Endothelial cell of umbilical vein (primary cell): ENCODE data around the gene ANKMY1. TPM values are rescaled to one million over a fixed set of nuclear protein-coding genes. Genes with fewer than 3 reads are reported as not detected.

Source experiments
- BruUV-seq: library from RNA; stranded (reverse); fragments of 400-500 nt; replicated peaks from 2 replicates; lab custom pipeline; 2021; lab: Mats Ljungman, UMichigan
- CTCF ChIA-PET: fragments of 300-600, 350-600 bp; sonication (Branson Sonifier 250); formaldehyde crosslinking; loops from one replicate; lab custom pipeline; 2021; ENCODE audit warnings: antibody characterized with exemption, inconsistent platforms; lab: Charles Lee
- POLR2A ChIA-PET: fragments of 300-600, 350-600 bp; sonication (Branson Sonifier 250); formaldehyde crosslinking; loops from one replicate; lab custom pipeline; 2021; ENCODE audit warnings: antibody characterized with exemption, inconsistent platforms; lab: Charles Lee
- DNase-seq: peaks from one replicate; pipeline ENCODE4 v3.0.0-alpha.2; 2011; ENCODE audit warnings: low read depth, low spot score
- FAIRE-seq: peaks from 2 replicates; lab custom pipeline; 2011; peaks lifted over from hg19 to GRCh38; lab: Jason Lieb, UNC
- H2AFZ ChIP-seq: 2 replicates; pipeline ENCODE4 v1.6.0; 2012; ENCODE audit warnings: low read depth, low read length, control low read depth, inconsistent platforms
- H3K27ac ChIP-seq: 2 replicates; pipeline ENCODE4 v1.5.1; 2011; ENCODE audit warnings: low read depth, mild to moderate bottlenecking, control low read depth, low read length, moderate library complexity; ENCODE audit not compliant: insufficient read depth
- H3K27me3 ChIP-seq, 2 experiments: 2 replicates each; pipeline versions ENCODE4 v1.6.0 to v1.6.1; 2011; ENCODE audit warnings: low read length in 2 of 2, mixed read lengths in 1 of 2; ENCODE audit not compliant: control insufficient read depth in 2 of 2, insufficient read depth in 2 of 2
- H3K36me3 ChIP-seq, 2 experiments: 2 replicates in 1 of 2; 3 replicates in 1 of 2; pipeline ENCODE4 v1.5.1; 2011; ENCODE audit warnings: low read length in 2 of 2, mild to moderate bottlenecking in 1 of 2, moderate library complexity in 1 of 2; ENCODE audit not compliant: control insufficient read depth in 2 of 2, insufficient read depth in 2 of 2; ENCODE audit errors: extremely low read depth in 1 of 2
- H3K4me1 ChIP-seq: 3 replicates; pipeline ENCODE4 v1.5.1; 2011; ENCODE audit warnings: mild to moderate bottlenecking, low read length; ENCODE audit not compliant: control insufficient read depth, insufficient read depth; ENCODE audit errors: extremely low read depth
- H3K4me2 ChIP-seq: 2 replicates; pipeline ENCODE4 v1.6.1; 2011; ENCODE audit warnings: low read length, control low read depth, mixed read lengths; ENCODE audit not compliant: insufficient read depth
- H3K4me3 ChIP-seq, 3 experiments: fragments of 200-600 bp in 1 of 3; sonication (generic), shearing (Covaris generic) in 1 of 3; replicated peaks in 1 of 3; 2 replicates each; pipeline ENCODE4 v1.5.1; 2011 to 2016; ENCODE audit warnings: control low read depth in 3 of 3, low read length in 3 of 3, mild to moderate bottlenecking in 2 of 3, inconsistent platforms in 1 of 3, low read depth in 1 of 3, moderate library complexity in 1 of 3; ENCODE audit not compliant: insufficient read depth in 1 of 3
- H3K79me2 ChIP-seq: 2 replicates; pipeline ENCODE4 v1.6.0; 2012; ENCODE audit warnings: low read length, inconsistent platforms; ENCODE audit not compliant: control insufficient read depth, insufficient read depth
- H3K9ac ChIP-seq: replicated peaks from 2 replicates; pipeline ENCODE3; 2011; ENCODE audit warnings: low read length, control low read depth; ENCODE audit not compliant: insufficient read depth; ENCODE audit errors: extremely low read depth
- H3K9me1 ChIP-seq: replicated peaks from 3 replicates; pipeline ENCODE4 v1.6.0; 2011; ENCODE audit warnings: mild to moderate bottlenecking, low read length; ENCODE audit not compliant: control insufficient read depth, insufficient read depth; ENCODE audit errors: extremely low read depth
- H3K9me3 ChIP-seq: replicated peaks from 2 replicates; pipeline ENCODE4 v1.5.1; 2012; ENCODE audit warnings: low read length, inconsistent platforms; ENCODE audit not compliant: control insufficient read depth, insufficient read depth
- H4K20me1 ChIP-seq: replicated peaks from 2 replicates; pipeline ENCODE3; 2011; ENCODE audit warnings: mild to moderate bottlenecking, low read length; ENCODE audit not compliant: control insufficient read depth, insufficient read depth; ENCODE audit errors: extremely low read depth
- EZH2 ChIP-seq: IDR thresholded peaks from 2 replicates; pipeline ENCODE4 v1.6.1; 2012; ENCODE audit warnings: borderline replicate concordance, low read depth, mild to moderate bottlenecking, moderate library complexity, low read length, inconsistent platforms; ENCODE audit not compliant: severe bottlenecking
- FOS ChIP-seq: IDR thresholded peaks from 2 replicates; pipeline ENCODE4 v1.6.1; 2011; ENCODE audit warnings: mild to moderate bottlenecking, low read length, moderate library complexity, borderline replicate concordance; ENCODE audit not compliant: insufficient read depth
- GATA2 ChIP-seq: IDR thresholded peaks from 2 replicates; pipeline ENCODE4 v1.7.0; 2011; ENCODE audit warnings: low read depth, mild to moderate bottlenecking, moderate library complexity, mixed read lengths, low read length; ENCODE audit not compliant: insufficient read length, insufficient read depth
- JUN ChIP-seq: IDR thresholded peaks from 2 replicates; pipeline ENCODE4 v1.6.1; 2011; ENCODE audit warnings: borderline replicate concordance, low read depth; ENCODE audit not compliant: insufficient read length, insufficient read depth
- MYC ChIP-seq: IDR thresholded peaks from one replicate; pipeline ENCODE4 v1.6.1; 2011; ENCODE audit warnings: mild to moderate bottlenecking, low read depth, low read length
- POLR2A ChIP-seq: IDR thresholded peaks from 2 replicates; pipeline ENCODE4 v1.6.1; 2012; ENCODE audit warnings: low read depth, mild to moderate bottlenecking, control low read depth, low read length
- POLR2AphosphoS5 ChIP-seq: IDR thresholded peaks from 2 replicates; pipeline ENCODE4 v1.6.1; 2012; ENCODE audit warnings: low read depth, mild to moderate bottlenecking, control low read depth, low read length, moderate library complexity; ENCODE audit not compliant: insufficient read depth
- dilution Hi-C: fragments of 300-500 bp; cut with MboI; formaldehyde crosslinking; loops from one replicate; pipeline ENCODE4 v1.15.0; 2019; ENCODE audit warnings: low sequenced_read_pairs; ENCODE audit not compliant: extremely low pct_ligation_motif_present
- intact Hi-C: fragments of 100-400 bp; cut with micrococcal nuclease; formaldehyde crosslinking; loops from one replicate; pipeline ENCODE4 v1.10.0; 2022
- polyA plus RNA-seq, 4 experiments: library from polyadenylated mRNA; depleted of rRNA in 3 of 4; stranded (reverse) in 3 of 4; unstranded in 1 of 4; fragments of >200 nt; gene quantifications; 2 replicates each; pipeline versions ENCODE4 v1.2.1 to v1.2.3, GENCODE V29; 2011 to 2012; ENCODE audit warnings: missing spikeins in 1 of 4
- total RNA-seq: library from RNA; stranded (reverse); gene quantifications from 2 replicates; pipeline ENCODE4 v1.2.3, GENCODE V29; 2021
- TF ChIP-seq, protein P1 (sequence below): IDR thresholded peaks from 2 replicates; pipeline ENCODE4 v1.6.1; 2011; ENCODE audit not compliant: insufficient read depth, insufficient read length
- TF ChIP-seq, protein P2 (sequence below), 2 donors: IDR thresholded peaks; 1 replicate in 1 of 2; 2 replicates in 1 of 2; pipeline ENCODE4 v1.5.1; 2011; ENCODE audit warnings: low read length in 2 of 2, mild to moderate bottlenecking in 2 of 2, moderate library complexity in 2 of 2, control low read depth in 1 of 2, inconsistent platforms in 1 of 2, low read depth in 1 of 2; ENCODE audit not compliant: insufficient read depth in 1 of 2; ENCODE audit errors: extremely low read depth in 1 of 2

ANKMY1 gene
- total and polyA plus RNA-seq, 2 donors (not counting 3 experiments of a cell fraction or from before 2014, with no cell fraction given): 9.0 to 16.0 TPM

DNA sequence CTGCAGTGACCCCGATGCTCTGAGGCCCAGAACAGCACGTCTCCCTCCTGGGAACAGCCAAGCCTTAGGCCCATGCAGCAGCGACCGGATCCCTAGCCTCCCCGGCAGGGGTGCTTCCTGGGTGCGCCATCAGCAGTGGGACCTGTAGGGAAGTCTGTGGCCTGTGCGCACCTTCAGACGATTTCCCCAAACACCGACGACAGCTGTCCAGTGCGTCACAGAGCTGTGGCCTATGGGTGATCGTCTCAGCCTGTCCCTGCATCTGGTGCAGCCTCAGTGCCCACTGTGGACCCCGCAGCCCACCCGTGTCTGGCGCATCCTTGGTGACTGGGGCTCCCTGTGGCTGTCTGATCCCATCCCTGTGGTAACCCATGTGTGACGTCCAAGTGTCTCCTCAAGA lies 113.3 kb downstream of the ANKMY1 start:
- no peaks in the 10 kb centered on the region for H3K79me2 ChIP-seq
- no TSS peak for BruUV-seq
- intact Hi-C loops: no loop called here
- FAIRE-seq (no peak), DNase-seq (no peak)
- H3K4me2 ChIP-seq: no peak overlapping the region
- H3K27ac ChIP-seq: no peak overlapping the region
- ChIA-PET POLR2A (no interaction called here), CTCF (no interaction called here)
- no peaks in the 10 kb centered on the region for H3K4me1 ChIP-seq
- no peak overlapping the region for H3K9ac ChIP-seq
- H3K36me3 ChIP-seq: no peaks in the 10 kb centered on the region
- H3K9me1 ChIP-seq: no peaks in the 10 kb centered on the region
- no peak for TF ChIP-seq JUN
- no peak for TF ChIP-seq POLR2AphosphoS5
- no peak for TF ChIP-seq POLR2A
- TF ChIP-seq MYC: no peak
- TF ChIP-seq EZH2: no peak
- TF ChIP-seq FOS: no peak
- no peak for TF ChIP-seq GATA2
- TF ChIP-seq, protein P1, sequence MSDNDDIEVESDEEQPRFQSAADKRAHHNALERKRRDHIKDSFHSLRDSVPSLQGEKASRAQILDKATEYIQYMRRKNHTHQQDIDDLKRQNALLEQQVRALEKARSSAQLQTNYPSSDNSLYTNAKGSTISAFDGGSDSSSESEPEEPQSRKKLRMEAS: no peak
- H3K4me3 ChIP-seq: no peak overlapping the region
- no peaks in the 10 kb centered on the region for H3K9me3 ChIP-seq
- dilution Hi-C loops: no loop called here
- H4K20me1 ChIP-seq: no peaks in the 10 kb centered on the region
- H2AFZ ChIP-seq: no peak overlapping the region
- H3K27me3 ChIP-seq: no peaks in the 10 kb centered on the region

DNA sequence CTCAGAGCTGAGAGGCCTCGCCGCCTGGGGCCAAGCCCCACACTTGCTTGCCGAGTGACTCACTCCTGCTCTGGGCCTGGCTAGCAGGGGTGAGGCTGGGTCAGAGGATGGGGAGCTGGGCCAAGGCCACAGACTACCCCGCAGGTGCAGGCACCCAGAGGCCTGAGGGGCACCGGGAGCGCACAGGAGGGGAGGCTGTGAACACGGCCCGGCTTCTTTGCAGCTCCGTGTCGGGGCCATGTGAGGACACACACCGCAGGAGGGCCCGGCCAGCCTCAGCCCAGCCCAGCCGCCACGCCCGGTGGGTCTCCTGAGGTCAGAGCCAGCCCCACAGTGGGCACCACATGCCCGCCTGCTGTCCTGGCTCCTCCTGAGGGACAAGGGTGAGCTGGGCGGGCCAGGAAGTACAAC lies 113.9 kb downstream of the ANKMY1 start:
- H3K9ac ChIP-seq: no peak overlapping the region
- dilution Hi-C loops (no loop called here), intact Hi-C loops (no loop called here)
- ChIA-PET CTCF (no interaction called here), POLR2A (no interaction called here)
- DNase-seq: no peak
- no peak overlapping the region for H3K27ac ChIP-seq
- H3K9me3 ChIP-seq: no peaks in the 10 kb centered on the region
- BruUV-seq: no TSS peak
- no peak for FAIRE-seq
- H3K9me1 ChIP-seq: no peaks in the 10 kb centered on the region
- TF ChIP-seq POLR2AphosphoS5: no peak
- no peak for TF ChIP-seq JUN
- TF ChIP-seq, protein P1: no peak
- no peak for TF ChIP-seq FOS
- no peak for TF ChIP-seq MYC
- TF ChIP-seq, protein P2, sequence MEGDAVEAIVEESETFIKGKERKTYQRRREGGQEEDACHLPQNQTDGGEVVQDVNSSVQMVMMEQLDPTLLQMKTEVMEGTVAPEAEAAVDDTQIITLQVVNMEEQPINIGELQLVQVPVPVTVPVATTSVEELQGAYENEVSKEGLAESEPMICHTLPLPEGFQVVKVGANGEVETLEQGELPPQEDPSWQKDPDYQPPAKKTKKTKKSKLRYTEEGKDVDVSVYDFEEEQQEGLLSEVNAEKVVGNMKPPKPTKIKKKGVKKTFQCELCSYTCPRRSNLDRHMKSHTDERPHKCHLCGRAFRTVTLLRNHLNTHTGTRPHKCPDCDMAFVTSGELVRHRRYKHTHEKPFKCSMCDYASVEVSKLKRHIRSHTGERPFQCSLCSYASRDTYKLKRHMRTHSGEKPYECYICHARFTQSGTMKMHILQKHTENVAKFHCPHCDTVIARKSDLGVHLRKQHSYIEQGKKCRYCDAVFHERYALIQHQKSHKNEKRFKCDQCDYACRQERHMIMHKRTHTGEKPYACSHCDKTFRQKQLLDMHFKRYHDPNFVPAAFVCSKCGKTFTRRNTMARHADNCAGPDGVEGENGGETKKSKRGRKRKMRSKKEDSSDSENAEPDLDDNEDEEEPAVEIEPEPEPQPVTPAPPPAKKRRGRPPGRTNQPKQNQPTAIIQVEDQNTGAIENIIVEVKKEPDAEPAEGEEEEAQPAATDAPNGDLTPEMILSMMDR (IDR thresholded peaks at IDR 0.05; ENCODE audit: extremely low read depth in 1 of 2, insufficient read depth in 1 of 2, low read depth in 1 of 2, low read length in 2 of 2): no peak
- TF ChIP-seq EZH2: no peak
- TF ChIP-seq POLR2A: no peak
- no peak for TF ChIP-seq GATA2
- H2AFZ ChIP-seq: no peak overlapping the region
- H3K27me3 ChIP-seq: no peaks in the 10 kb centered on the region
- no peaks in the 10 kb centered on the region for H4K20me1 ChIP-seq
- H3K36me3 ChIP-seq: no peaks in the 10 kb centered on the region
- no peak overlapping the region for H3K4me3 ChIP-seq
- H3K79me2 ChIP-seq: no peaks in the 10 kb centered on the region
- no peak overlapping the region for H3K4me2 ChIP-seq
- H3K4me1 ChIP-seq: no peaks in the 10 kb centered on the region
